ENCODE results near the gene S100A12. TPM values are rescaled to one million over a fixed set of nuclear protein-coding genes. Genes with fewer than 3 reads are reported as not detected.

The S100A12 gene
- total and polyA plus RNA-seq, 9 of the 15 experiments (the other 6 are each of a cell fraction or from before 2014, with no cell fraction given) = not detected

DNA sequence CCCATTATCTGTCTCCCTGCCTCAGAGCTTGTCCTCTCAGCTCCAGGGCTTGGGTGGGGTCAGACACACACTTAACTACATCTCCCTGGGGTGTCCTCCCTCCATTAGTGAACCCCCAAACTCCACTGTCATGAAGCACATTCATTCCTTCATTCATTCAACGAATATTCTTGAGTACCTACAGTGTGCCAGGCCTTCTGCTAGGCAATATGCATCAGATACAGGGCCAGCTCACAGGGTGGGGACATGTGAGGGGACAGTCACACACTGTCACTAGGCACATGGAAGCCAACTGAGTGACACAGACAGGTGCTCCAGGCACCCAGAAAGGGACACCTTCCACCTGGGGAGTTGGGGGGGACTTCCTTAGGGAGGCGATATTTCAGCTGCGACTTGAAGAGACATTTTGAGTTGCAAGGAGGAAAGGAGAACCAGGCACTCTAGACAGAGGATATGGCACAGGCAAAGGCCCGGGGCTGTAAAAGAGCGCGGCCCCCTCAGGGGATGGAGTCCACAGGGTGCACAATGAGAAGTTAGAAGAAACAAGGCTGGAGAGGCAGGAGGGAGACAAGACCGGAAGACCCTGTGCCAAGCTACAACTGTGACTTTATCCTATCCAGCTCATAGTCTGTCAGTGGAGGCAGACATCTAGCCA, 24.1 kb upstream of the S100A12 start:
- Histone ChIP-seq H3K4me3 (no peak overlapping the region), H3K9ac (ENCODE audit: insufficient read depth in 1 of 2, low read depth in 2 of 2, low read length in 2 of 2) (no peak overlapping the region), H3K4me1 (replicated peaks in 1 of 2; ENCODE audit: control insufficient read depth in 2 of 2, insufficient read depth in 2 of 2, low read length in 2 of 2) (no peaks in the 10 kb centered on the region), H3K9me3 (replicated peaks; ENCODE audit: control insufficient read depth, insufficient read depth, low read depth, low read length) (no peaks in the 10 kb centered on the region), H3K9me1 (ENCODE audit: control insufficient read depth, insufficient read depth, low read length) (no peaks in the 10 kb centered on the region), H3K36me3 (ENCODE audit: control insufficient read depth, insufficient read depth, low read length) (no peaks in the 10 kb centered on the region), H2AFZ (ENCODE audit: low read depth, low read length) (no peak overlapping the region), H3K79me2 (ENCODE audit: control insufficient read depth, insufficient read depth, low read length) (no peaks in the 10 kb centered on the region), H3K27me3 (ENCODE audit: control insufficient read depth in 2 of 2, insufficient read depth in 2 of 2, low read length in 2 of 2) (peaks cover 33 to 70% of the 10 kb centered on the region in 2 experiments; a peak in 4 of 5 replicates), H3K4me2 (ENCODE audit: insufficient read depth, low read length) (no peak overlapping the region), H4K20me1 (replicated peaks; ENCODE audit: control insufficient read depth, insufficient read depth, low read length) (peaks cover 4% of the 10 kb centered on the region; the same call in 1 of the 2 replicates), H3K27ac (ENCODE audit: extremely low read depth, low read depth, low read length) (no peak overlapping the region)
- ATAC-seq = no peak
- CTCF ChIA-PET (ENCODE audit: low intra/inter-chr PET ratio) = interaction anchor here (1.1 to 3.3 kb wide), 3 partner anchors 44 to 873 kb away, joined by 3 to 28 read pairs (median 3); partner anchors contain the start of gene HAX1
- BruUV-seq (replicated peaks) = no TSS peak
- DNase-seq (ENCODE audit: extremely low read depth in 1 of 4, low spot score in 3 of 4) = no peak
- in situ Hi-C loops (cut with MboI) (no loop called here), intact Hi-C loops (cut with micrococcal nuclease) (loop anchor here (1.0 to 2.0 kb wide), 2 partner anchors 45 to 96 kb away; no protein-coding TSS in a partner anchor)
- TF ChIP-seq NFIC (IDR thresholded peaks at IDR 0.05) (no peak), CAMTA2 (CRISPR knock-in tag; conservative IDR thresholded peaks at IDR 0.05) (no peak), RHOXF2B (CRISPR knock-in tag; conservative IDR thresholded peaks at IDR 0.05) (no peak), MAFG (tag; conservative IDR thresholded peaks at IDR 0.05) (no peak), PHF20 (IDR thresholded peaks at IDR 0.05; ENCODE audit: partially characterized antibody) (no peak), ESRRB (CRISPR knock-in tag; IDR thresholded peaks at IDR 0.05; ENCODE audit: borderline replicate concordance) (no peak), KDM5B (IDR thresholded peaks at IDR 0.05; ENCODE audit: insufficient replicate concordance, low read depth, low read length) (no peak), RFX5 (IDR thresholded peaks at IDR 0.05; ENCODE audit: low read depth, low read length) (no peak), ZNF212 (CRISPR knock-in tag; IDR thresholded peaks at IDR 0.05) (no peak), PPARD (CRISPR knock-in tag; IDR thresholded peaks at IDR 0.05) (no peak), USF2 (CRISPR knock-in tag; IDR thresholded peaks at IDR 0.05) (no peak)
- no peak for FAIRE-seq
- WGBS (ENCODE audit: insufficient coverage, low coverage, missing lambda C conversion rate) = 6% methylated on average over 7 of the region's 7 CpGs
- POLR2A ChIA-PET = interaction anchor here (0.5 to 1.0 kb wide), 2 partner anchors 36 to 591 kb away, joined by 3 to 4 read pairs; partner anchors contain the start of gene RPS27
